K562 (cell line): ENCODE measurements around the gene NFKB2. TPM values are rescaled to one million over a fixed set of nuclear protein-coding genes. Genes with fewer than 3 reads are reported as not detected.

Experiments
- ATAC-seq: fragments of 200-7000 bp; cut with Tn5 transposase; 3 replicates; pipeline ENCODE4 v1.9.1; 2020; ENCODE audit warnings: moderate library complexity
- BruUV-seq: library from RNA; stranded (reverse); fragments of 400-500 nt; replicated peaks from 2 replicates; lab custom pipeline; 2021; lab: Mats Ljungman, UMichigan
- CTCF ChIA-PET: fragments of 300-600 bp; formaldehyde crosslinking; extraction: SDS; loops from one replicate; lab custom pipeline; 2021; ENCODE audit warnings: low intra/inter-chr PET ratio; lab: Yijun Ruan, JAX
- POLR2A ChIA-PET: fragments of 300-600, 350-650 bp; sonication (Branson Sonifier 250); formaldehyde crosslinking; extraction: SDS; loops from one replicate; lab custom pipeline; 2021; ENCODE audit warnings: antibody characterized with exemption, inconsistent platforms; lab: Yijun Ruan, JAX
- DNase-seq, 4 experiments: peaks; one replicate each; pipeline versions ENCODE4 v3.0.0 to v3.0.0-alpha.2; 2011 to 2018; ENCODE audit warnings: low spot score in 3 of 4, mixed read lengths in 3 of 4; ENCODE audit errors: extremely low read depth in 1 of 4
- FAIRE-seq: peaks from 2 replicates; lab custom pipeline; 2011; peaks lifted over from hg19 to GRCh38; lab: Jason Lieb, UNC
- H2AFZ ChIP-seq: 2 replicates; pipeline ENCODE4 v1.6.0; 2011; ENCODE audit warnings: low read depth, low read length, control low read depth, inconsistent platforms
- H3K27ac ChIP-seq: fragments of 200-600 bp; 3 replicates; pipeline ENCODE4 v1.8.0; 2011; ENCODE audit warnings: low read depth, mild to moderate bottlenecking, control low read depth, inconsistent platforms, low read length, moderate library complexity, mixed read lengths; ENCODE audit errors: extremely low read depth
- H3K27me3 ChIP-seq, 2 experiments: fragments of 300-600 bp in 1 of 2; 2 replicates in 1 of 2; 3 replicates in 1 of 2; pipeline versions ENCODE4 v1.6.0 to v1.8.0; 2011; ENCODE audit warnings: inconsistent platforms in 2 of 2, low read length in 2 of 2, mild to moderate bottlenecking in 1 of 2, mixed read lengths in 1 of 2, moderate library complexity in 1 of 2; ENCODE audit not compliant: control insufficient read depth in 2 of 2, insufficient read depth in 2 of 2
- H3K36me3 ChIP-seq: fragments of 300-600 bp; 3 replicates; pipeline ENCODE4 v1.8.0; 2011; ENCODE audit warnings: mild to moderate bottlenecking, low read length, inconsistent platforms; ENCODE audit not compliant: control insufficient read depth, insufficient read depth
- H3K4me1 ChIP-seq, 2 experiments: fragments of 200-600 bp in 1 of 2; replicated peaks in 1 of 2; 2 replicates in 1 of 2; 3 replicates in 1 of 2; pipeline versions ENCODE4 v1.5.1 to v1.8.0; 2011; ENCODE audit warnings: inconsistent platforms in 2 of 2, low read length in 2 of 2, mild to moderate bottlenecking in 1 of 2, mixed read lengths in 1 of 2, moderate library complexity in 1 of 2; ENCODE audit not compliant: control insufficient read depth in 2 of 2, insufficient read depth in 2 of 2
- H3K4me2 ChIP-seq: 2 replicates; pipeline ENCODE4 v1.6.1; 2011; ENCODE audit warnings: low read length, control low read depth, inconsistent platforms, mixed read lengths; ENCODE audit not compliant: insufficient read depth
- H3K4me3 ChIP-seq: fragments of 200-600 bp; sonication (generic), shearing (Covaris generic); 2 replicates; pipeline ENCODE4 v1.5.1; 2016; ENCODE audit warnings: control low read depth, inconsistent platforms
- H3K79me2 ChIP-seq: fragments of 200-600 bp; 3 replicates; pipeline ENCODE4 v1.8.0; 2011; ENCODE audit warnings: low read length, inconsistent platforms; ENCODE audit not compliant: control insufficient read depth, insufficient read depth
- H3K9ac ChIP-seq, 2 experiments: 2 replicates each; pipeline versions ENCODE4 v1.6.0 to v1.6.1; 2011; ENCODE audit warnings: low read depth in 2 of 2, low read length in 2 of 2, control low read depth in 1 of 2, inconsistent platforms in 1 of 2, mild to moderate bottlenecking in 1 of 2, mixed read lengths in 1 of 2; ENCODE audit not compliant: insufficient read depth in 1 of 2
- H3K9me1 ChIP-seq: one replicate; pipeline ENCODE4 v1.6.0; 2011; ENCODE audit warnings: inconsistent platforms, mild to moderate bottlenecking, low read length, moderate library complexity; ENCODE audit not compliant: control insufficient read depth, insufficient read depth
- H3K9me3 ChIP-seq: replicated peaks from 2 replicates; pipeline ENCODE4 v1.5.1; 2011; ENCODE audit warnings: low read depth, low read length, inconsistent platforms; ENCODE audit not compliant: control insufficient read depth, insufficient read depth
- H4K20me1 ChIP-seq: replicated peaks from 2 replicates; pipeline ENCODE4 v1.6.1; 2011; ENCODE audit warnings: low read length, inconsistent platforms, mixed read lengths; ENCODE audit not compliant: control insufficient read depth, insufficient read depth
- PYGO2 ChIP-seq: fragments of 450-650 bp; IDR thresholded peaks from 2 replicates; pipeline ENCODE4 v1.6.1; 2016; ENCODE audit warnings: mild to moderate bottlenecking, missing genetic modification characterization, moderate library complexity, missing compliant biosample characterization
- RFX7 ChIP-seq: fragments of 250-450 bp; sonication (Bioruptor Pico); IDR thresholded peaks from 2 replicates; pipeline ENCODE4 v1.5.1; 2021; ENCODE audit warnings: mild to moderate bottlenecking
- ZNF212 ChIP-seq: fragments of 450-650 bp; formaldehyde crosslinking; IDR thresholded peaks from 2 replicates; pipeline ENCODE4 v1.4.0; 2020; ENCODE audit warnings: mild to moderate bottlenecking
- ZNF766 ChIP-seq: fragments of 200-800 bp; sonication (Bioruptor generic); conservative IDR thresholded peaks from 2 replicates; pipeline ENCODE4 v1.6.1; 2016; ENCODE audit warnings: missing genetic modification characterization, missing compliant biosample characterization
- WGBS: fragments of 100-300 bp; shearing (Covaris generic); methylation state at CpG from one replicate; pipeline ENCODE4 v1.1.6; 2016; ENCODE audit warnings: low coverage, mixed read lengths; ENCODE audit not compliant: insufficient coverage; ENCODE audit errors: missing lambda C conversion rate; 5-methylcytosine and 5-hydroxymethylcytosine counted together
- in situ Hi-C: fragments of 300-500 bp; cut with MboI; formaldehyde crosslinking; loops from 4 replicates; pipeline ENCODE4 v1.15.0; 2018; ENCODE audit warnings: inconsistent platforms, mixed read lengths
- intact Hi-C: fragments of 100-400 bp; cut with micrococcal nuclease; formaldehyde crosslinking; loops from 2 replicates; pipeline ENCODE4 v1.14.2; 2022
- polyA plus RNA-seq, 8 experiments: library from polyadenylated mRNA; depleted of rRNA in 4 of 8; stranded (reverse) in 5 of 8; unstranded in 3 of 8; fragments of >200 nt; fragmentation: Nextera tagmentation in 2 of 8; fragmentation: Illumina TruSeq in 1 of 8; extraction: Ambion mirVana in 2 of 8; extraction: Trizol in 1 of 8; gene quantifications; 2 replicates each; pipeline versions ENCODE4 v1.2.1 to v1.2.3, GENCODE V29; 2011 to 2014; ENCODE audit warnings: inconsistent platforms in 1 of 8, missing spikeins in 1 of 8
- total RNA-seq, 7 experiments: library from RNA; depleted of rRNA in 6 of 7; stranded (reverse); fragments of >200 nt in 6 of 7; fragmentation: Illumina TruSeq in 2 of 7; extraction: Trizol in 2 of 7; gene quantifications; 2 replicates each; pipeline versions ENCODE4 v1.2.1 to v1.2.3, GENCODE V29; 2011 to 2021; ENCODE audit warnings: low replicate concordance in 1 of 7
- TF ChIP-seq, protein P1 (sequence below): fragments of 450-650 bp; formaldehyde crosslinking; IDR thresholded peaks from 2 replicates; pipeline ENCODE4 v1.4.0; 2020; ENCODE audit warnings: mild to moderate bottlenecking
- TF ChIP-seq, protein P2 (sequence below), 2 experiments: IDR thresholded peaks; 2 replicates each; pipeline ENCODE4 v1.6.1; 2012; ENCODE audit warnings: improper control_type of control experiment in 2 of 2, low read depth in 2 of 2, low read length in 2 of 2, borderline replicate concordance in 1 of 2

The NFKB2 gene
- total and polyA plus RNA-seq, 9 of the 15 experiments (the other 6 are each of a cell fraction or from before 2014, with no cell fraction given), result 0.07 to 20.3 (median 7.9) TPM

DNA sequence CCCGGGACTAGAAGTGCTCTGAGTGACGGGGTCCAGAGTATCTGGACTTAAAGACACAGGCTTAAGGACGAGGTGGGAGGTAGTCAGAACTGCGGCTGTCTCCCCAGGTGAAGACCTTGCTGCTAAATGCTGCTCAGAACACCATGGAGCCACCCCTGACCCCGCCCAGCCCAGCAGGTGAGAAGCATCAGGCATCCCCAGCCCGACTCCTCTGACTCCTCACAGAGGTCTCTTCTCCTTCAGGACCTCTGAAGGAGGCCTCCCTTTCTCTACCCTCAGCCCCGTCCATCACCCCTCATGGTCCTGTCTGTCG is 5.8 kb downstream of the NFKB2 start:
- TF ChIP-seq PYGO2 (tag) (no peak), RFX7 (CRISPR knock-in tag) (no peak), ZNF212 (CRISPR knock-in tag) (no peak), ZNF766 (no peak)
- TF ChIP-seq, protein P1, sequence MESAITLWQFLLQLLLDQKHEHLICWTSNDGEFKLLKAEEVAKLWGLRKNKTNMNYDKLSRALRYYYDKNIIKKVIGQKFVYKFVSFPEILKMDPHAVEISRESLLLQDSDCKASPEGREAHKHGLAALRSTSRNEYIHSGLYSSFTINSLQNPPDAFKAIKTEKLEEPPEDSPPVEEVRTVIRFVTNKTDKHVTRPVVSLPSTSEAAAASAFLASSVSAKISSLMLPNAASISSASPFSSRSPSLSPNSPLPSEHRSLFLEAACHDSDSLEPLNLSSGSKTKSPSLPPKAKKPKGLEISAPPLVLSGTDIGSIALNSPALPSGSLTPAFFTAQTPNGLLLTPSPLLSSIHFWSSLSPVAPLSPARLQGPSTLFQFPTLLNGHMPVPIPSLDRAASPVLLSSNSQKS (CRISPR knock-in tag), result no peak
- TF ChIP-seq, protein P2, sequence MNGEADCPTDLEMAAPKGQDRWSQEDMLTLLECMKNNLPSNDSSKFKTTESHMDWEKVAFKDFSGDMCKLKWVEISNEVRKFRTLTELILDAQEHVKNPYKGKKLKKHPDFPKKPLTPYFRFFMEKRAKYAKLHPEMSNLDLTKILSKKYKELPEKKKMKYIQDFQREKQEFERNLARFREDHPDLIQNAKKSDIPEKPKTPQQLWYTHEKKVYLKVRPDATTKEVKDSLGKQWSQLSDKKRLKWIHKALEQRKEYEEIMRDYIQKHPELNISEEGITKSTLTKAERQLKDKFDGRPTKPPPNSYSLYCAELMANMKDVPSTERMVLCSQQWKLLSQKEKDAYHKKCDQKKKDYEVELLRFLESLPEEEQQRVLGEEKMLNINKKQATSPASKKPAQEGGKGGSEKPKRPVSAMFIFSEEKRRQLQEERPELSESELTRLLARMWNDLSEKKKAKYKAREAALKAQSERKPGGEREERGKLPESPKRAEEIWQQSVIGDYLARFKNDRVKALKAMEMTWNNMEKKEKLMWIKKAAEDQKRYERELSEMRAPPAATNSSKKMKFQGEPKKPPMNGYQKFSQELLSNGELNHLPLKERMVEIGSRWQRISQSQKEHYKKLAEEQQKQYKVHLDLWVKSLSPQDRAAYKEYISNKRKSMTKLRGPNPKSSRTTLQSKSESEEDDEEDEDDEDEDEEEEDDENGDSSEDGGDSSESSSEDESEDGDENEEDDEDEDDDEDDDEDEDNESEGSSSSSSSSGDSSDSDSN (IDR thresholded peaks at IDR 0.05; ENCODE audit: borderline replicate concordance in 1 of 2, low read depth in 2 of 2, low read length in 2 of 2), result no peak
- TF ChIP-seq, all 486 proteins: peak for 0
- Histone ChIP-seq H3K79me2 (0 out of 3 replicates have a peak, but pooled peaks cover 2% of the 10 kb centered on the region), H3K27ac (no peak overlapping the region), H3K4me2 (no peak overlapping the region), H2AFZ (no peak overlapping the region), H4K20me1 (no peaks in the 10 kb centered on the region), H3K9me3 (no peaks in the 10 kb centered on the region), H3K36me3 (peaks cover 16% of the 10 kb centered on the region; the same call in 1 of the 3 replicates), H3K4me3 (no peak overlapping the region), H3K9me1 (no peaks in the 10 kb centered on the region), H3K9ac (no peak overlapping the region), H3K4me1 (peaks cover 12 to 56% of the 10 kb centered on the region in 2 experiments; a peak in 4 of 5 replicates), H3K27me3 (no peaks in the 10 kb centered on the region)
- in situ Hi-C loops (no loop called here), intact Hi-C loops (no loop called here)
- FAIRE-seq (no peak), DNase-seq (no peak), ATAC-seq (no peak)
- 72% methylated on average over 7 of the region's 8 CpGs for WGBS
- BruUV-seq, result no TSS peak
- POLR2A ChIA-PET, result interaction anchor here (1.0 kb wide), 1 partner anchor 50 kb away, joined by 3 read pairs; the partner anchor contains the start of gene C10orf95
- CTCF ChIA-PET, result no interaction called here
